ENCODE measurements around the gene TBCD.

Gene TBCD

GRCh38 chr17:82793974-82794630 is 42.2 kb downstream of the TBCD start:
- DNase-seq, result no peak

- DNase-seq, result no peak
Measured at GRCh38 chr17:82794781-82795482, 43.1 kb downstream of the TBCD start.

GRCh38 chr17:82795615-82796014 is 43.8 kb downstream of the TBCD start:
- DNase-seq, result no peak

GRCh38 chr17:82797061-82797460 is 45.2 kb downstream of the TBCD start:
- DNase-seq, result no peak

- no peak for DNase-seq
Measured at GRCh38 chr17:82798752-82799151, 46.9 kb downstream of the TBCD start.

- DNase-seq, result no peak
Measured at GRCh38 chr17:82799591-82799990, 47.7 kb downstream of the TBCD start.

GRCh38 chr17:82800885-82801284 is 49.0 kb downstream of the TBCD start:
- no peak for DNase-seq

GRCh38 chr17:82801377-82801970 is 49.6 kb downstream of the TBCD start:
- DNase-seq, result no peak

- DNase-seq, result no peak
Measured at GRCh38 chr17:82802075-82802780, 50.4 kb downstream of the TBCD start.

- no peak for DNase-seq
Measured at GRCh38 chr17:82803185-82803584, 51.3 kb downstream of the TBCD start.

- no peak for DNase-seq
Measured at GRCh38 chr17:82803606-82804005, 51.7 kb downstream of the TBCD start.

GRCh38 chr17:82804442-82805191 is 52.8 kb downstream of the TBCD start:
- DNase-seq, result no peak

- DNase-seq, result no peak
Measured at GRCh38 chr17:82805254-82805653, 53.4 kb downstream of the TBCD start.

- no peak for DNase-seq
Measured at GRCh38 chr17:82805823-82806222, 54.0 kb downstream of the TBCD start.

GRCh38 chr17:82806645-82807044 is 54.8 kb downstream of the TBCD start:
- no peak for DNase-seq

- DNase-seq, result no peak
Measured at GRCh38 chr17:82807101-82807500, 55.2 kb downstream of the TBCD start.

- no peak for DNase-seq
Measured at GRCh38 chr17:82807562-82807961, 55.7 kb downstream of the TBCD start.

GRCh38 chr17:82808006-82808405 is 56.1 kb downstream of the TBCD start:
- no peak for DNase-seq

- DNase-seq, result no peak
Measured at GRCh38 chr17:82808921-82809905, 57.3 kb downstream of the TBCD start.

GRCh38 chr17:82810644-82811430 is 59.0 kb downstream of the TBCD start:
- no peak for DNase-seq

GRCh38 chr17:82812058-82812457 is 60.2 kb downstream of the TBCD start:
- DNase-seq, result no peak
